GM19043 (cell line): ENCODE data around the gene CNTLN.
"Not testable (repeated sequence)": the region's sequence is repeated elsewhere in the genome, so short reads cannot be mapped to it uniquely, and the experiment has no call there.

Source experiments
- ATAC-seq: cut with Tn5 transposase; IDR thresholded peaks from one replicate; pipeline ENCODE4 v1.9.1; 2021; ENCODE audit warnings: low read depth; ENCODE audit not compliant: unreplicated experiment

Gene CNTLN

DNA sequence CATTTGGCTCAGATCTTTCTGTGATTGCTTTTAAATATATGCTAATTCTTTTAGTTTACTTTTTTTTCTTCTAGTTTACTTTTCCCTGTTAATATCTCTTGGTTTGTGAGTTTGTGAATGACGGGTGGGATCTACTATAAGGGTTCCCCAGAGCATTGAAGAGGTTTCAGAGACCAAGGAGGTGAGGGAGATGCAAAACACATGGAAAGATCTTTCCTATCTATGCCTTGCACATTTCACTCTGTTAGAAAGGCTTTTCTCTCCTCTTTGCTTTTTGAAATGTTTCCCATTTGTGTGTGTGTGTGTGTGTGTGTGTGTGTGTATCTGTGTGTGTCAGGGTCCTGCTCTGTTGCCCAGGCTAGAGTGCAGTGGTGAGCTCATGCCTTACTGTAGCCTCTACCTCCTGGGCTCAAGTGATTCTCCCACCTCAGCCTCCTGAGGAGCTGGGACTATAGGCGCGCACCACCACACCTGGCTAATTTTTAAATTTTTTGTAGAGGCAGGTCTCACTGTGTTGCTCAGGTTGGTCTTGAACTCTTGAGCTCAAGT, 50.7 kb downstream of the CNTLN start:
- no peak for ATAC-seq

DNA sequence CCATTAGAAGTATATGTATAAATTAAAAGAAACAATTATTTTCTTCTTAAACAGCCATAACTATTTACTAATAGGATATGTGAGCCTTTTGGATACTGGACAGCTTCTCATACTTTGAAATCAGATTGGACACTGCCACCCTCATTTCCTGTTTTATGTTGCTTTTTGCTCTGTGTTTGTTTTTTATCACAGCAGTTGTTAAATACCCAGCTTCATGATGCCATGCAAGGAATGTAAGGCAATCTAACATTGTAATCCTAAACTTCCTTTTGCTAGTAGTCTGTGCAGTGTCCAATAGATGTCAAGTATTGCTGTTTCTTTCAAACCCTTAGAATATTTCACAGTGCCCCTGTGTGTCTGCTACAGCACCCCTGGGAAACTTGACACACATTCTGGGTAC, 56.2 kb downstream of the CNTLN start:
- no peak for ATAC-seq

DNA sequence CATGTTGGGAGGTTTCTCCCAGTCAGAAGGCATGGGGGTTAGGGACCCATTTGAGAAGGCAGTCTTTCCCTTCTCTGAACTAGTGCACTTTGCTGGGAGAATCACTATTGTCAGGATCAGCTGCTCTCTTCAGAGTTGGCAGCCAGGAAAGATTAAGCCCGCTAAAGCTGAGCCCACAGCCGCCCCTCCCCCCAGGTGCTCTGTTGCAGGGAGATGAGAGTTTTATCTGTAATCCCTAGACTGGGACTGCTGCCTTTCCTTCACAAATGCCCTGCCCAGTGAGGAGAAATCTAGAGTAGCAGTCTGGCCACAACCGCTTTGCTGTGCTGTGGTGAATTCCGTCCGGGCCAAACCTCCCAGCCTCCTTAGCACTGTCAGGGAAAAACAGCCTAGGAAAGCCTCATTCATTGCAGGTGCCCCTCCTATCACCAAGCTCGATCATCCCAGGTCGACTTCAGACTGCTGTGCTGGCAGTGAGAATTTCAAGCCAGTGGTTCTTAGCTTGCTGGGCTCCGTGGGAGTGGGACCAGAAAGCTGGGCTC, 69.8 kb downstream of the CNTLN start:
- no peak for ATAC-seq

GRCh38 chr9:17216011-17216410, 81.2 kb downstream of the CNTLN start:
- ATAC-seq = no peak

DNA sequence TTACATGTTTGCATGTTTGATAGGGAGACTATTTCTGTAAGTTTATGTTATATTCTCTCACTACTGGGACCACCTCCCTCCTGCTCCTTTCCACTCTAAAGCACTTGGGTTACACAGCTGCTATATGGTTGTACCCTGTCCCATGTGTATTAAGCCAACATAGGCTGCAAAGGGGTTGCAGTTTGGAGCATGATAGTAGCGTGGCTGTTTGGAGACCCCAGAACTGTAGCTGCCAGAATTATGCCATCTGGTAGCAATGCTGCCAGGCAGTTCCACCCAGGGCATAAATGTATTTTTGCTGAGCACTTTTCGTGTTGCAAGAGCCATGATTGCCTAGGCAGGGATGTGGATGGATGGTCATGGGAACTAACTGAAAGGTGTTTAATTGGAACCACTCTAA, 81.8 kb downstream of the CNTLN start:
- ATAC-seq = no peak

DNA sequence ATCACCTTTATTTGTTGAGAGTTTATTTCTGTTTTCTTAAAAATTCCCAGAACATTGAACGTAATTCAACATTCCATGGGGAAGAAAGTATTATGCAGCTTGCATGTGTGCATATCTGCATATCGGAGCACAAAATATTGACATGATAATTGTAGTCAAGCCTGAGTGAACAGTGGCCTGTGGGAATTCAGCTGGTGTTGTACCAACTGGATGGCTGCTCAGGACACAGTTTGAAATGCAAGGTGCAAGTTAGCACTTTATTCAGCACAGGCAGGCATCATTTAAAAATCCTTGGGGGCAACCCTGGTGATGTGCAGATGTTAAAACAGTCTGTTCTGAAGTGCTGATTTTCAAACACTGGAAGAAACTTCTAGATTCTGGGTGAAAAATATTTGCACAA, 82.4 kb downstream of the CNTLN start:
- ATAC-seq = no peak

DNA sequence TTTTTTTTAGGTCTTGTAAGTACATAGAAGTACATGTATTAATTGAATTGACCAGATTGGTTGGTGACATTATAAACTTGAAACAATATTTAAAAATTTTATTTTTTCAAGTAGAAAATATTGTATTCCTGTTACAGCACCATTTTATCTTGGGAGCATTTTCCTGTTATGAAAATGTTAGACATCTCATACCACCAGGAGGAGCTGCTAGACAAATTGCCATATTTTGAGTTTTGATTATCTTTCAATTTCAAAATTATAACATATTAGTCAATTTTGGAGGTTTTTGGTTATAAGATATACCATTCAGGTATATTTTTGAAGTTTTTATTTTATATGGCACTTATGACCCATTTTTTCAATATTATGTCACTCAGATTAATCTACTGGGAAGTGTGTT, 84.4 kb downstream of the CNTLN start:
- no peak for ATAC-seq

GRCh38 chr9:17222932-17223331, 88.1 kb downstream of the CNTLN start:
- no peak for ATAC-seq

- no peak for ATAC-seq
These were observed 90.6 kb downstream of the CNTLN start for GRCh38 chr9:17225407-17225806.

GRCh38 chr9:17229945-17230560, 95.2 kb downstream of the CNTLN start:
- no peak for ATAC-seq

DNA sequence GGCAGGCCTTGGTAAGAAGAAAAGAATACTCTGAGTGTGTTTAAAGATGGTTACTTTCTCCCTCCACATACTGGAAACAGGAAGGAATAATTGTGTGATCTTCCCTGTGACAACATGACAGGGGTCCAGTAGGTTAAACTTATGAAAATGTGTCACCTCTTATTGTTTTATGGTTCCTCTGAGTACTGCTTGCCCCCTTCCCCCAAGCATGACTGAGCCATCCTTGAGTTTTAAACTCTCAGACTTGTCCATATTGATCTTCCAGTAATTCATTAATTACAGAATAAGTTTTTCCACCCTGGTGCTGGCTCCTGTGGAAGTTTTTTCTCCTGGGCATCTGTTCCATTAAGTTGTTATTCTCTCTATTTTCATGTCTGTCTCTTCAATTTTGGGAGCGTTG, 95.8 kb downstream of the CNTLN start:
- no peak for ATAC-seq

GRCh38 chr9:17236147-17236546, 101.3 kb downstream of the CNTLN start:
- ATAC-seq = no peak

DNA sequence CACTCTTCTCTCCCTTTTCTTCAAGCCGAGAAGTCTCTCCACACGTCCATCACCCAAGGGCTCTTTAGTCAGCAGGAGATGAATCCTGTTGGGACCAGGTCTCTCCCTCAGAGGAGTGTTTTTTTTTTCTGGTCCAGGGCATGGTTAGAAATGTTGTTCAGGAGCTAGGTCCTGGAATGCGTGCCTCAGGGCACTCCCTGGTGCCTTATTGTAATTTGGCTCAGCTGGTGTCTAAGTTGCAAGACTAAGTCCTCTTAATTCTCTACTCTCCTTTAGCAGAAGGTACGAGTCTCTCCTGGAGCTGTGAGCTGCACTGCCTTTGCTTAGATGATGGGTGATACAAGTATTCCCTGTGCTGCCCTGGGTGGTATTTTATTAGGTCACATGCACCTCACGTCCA, 111.9 kb downstream of the CNTLN start:
- no peak for ATAC-seq

DNA sequence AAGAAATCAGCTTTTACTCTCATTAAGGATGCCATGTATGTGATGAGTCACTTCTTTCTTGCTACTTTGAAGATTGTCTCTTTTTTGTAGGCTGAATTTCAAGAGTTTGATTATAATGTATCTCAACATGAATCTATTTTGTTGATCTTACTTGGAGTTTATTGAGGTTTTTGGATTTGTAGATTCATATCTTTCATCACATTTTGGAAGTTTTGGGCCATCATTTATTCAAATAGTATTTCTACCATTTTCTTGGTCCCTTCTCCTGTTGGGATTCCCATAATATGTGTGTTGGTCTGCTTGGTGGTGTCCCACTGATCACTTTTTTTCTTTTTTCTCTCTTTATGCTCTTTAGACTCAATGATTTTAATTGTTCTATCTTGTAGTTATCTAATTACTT, 116.3 kb downstream of the CNTLN start:
- no peak for ATAC-seq

- ATAC-seq = not testable (repeated sequence)
These were observed 133.8 kb downstream of the CNTLN start for GRCh38 chr9:17268531-17269188.

DNA sequence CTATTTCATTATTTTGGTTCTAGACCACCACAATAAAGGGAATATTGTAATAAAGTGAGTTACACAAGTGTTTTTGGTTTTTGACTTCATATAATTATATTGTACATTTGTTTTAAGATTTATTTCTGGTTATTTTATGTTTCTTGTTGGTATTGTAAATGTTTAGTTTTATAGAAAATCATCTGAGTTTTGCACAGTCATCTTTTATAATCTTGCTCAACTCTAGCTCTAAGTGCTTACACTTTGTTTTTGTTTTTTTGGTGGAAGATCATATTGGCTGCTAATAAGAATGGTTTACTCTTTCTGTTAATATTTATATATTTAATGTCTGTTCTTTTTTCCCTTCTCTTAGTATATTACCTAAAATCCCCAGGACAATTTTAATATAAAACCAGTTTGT, 135.0 kb downstream of the CNTLN start:
- no peak for ATAC-seq

- no peak for ATAC-seq
These were observed 137.7 kb downstream of the CNTLN start for GRCh38 chr9:17272536-17272935.

GRCh38 chr9:17280350-17281012, 145.6 kb downstream of the CNTLN start:
- no peak for ATAC-seq

GRCh38 chr9:17290673-17291072, 155.8 kb downstream of the CNTLN start:
- not testable (repeated sequence) for ATAC-seq

- no peak for ATAC-seq
These were observed 156.9 kb downstream of the CNTLN start for GRCh38 chr9:17291766-17292165.

DNA sequence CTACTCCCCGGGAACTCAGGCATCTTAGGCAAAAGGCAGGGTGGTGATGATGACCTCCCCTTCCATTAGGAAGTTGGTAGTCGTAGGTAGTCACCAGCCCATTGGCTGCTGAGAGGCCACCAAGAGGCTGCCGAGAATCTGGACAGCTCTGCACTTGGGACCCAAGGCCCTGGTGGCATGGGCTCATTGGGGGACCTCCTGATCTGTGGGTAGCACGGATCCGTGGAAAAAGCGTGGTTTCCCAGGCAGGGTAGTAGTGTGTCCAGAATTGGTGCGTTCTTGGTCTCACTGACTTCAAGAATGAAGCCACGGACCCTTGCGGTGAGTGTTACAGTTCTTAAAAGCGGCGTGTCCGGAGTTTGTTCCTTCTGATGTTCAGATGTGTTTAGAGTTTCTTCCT, 158.8 kb downstream of the CNTLN start:
- ATAC-seq = no peak
